Tibial artery (tissue), 4 donors: ENCODE results near the gene SYNM.

Experiments
- DNase-seq, 2 donors: peaks; one replicate each; pipeline ENCODE4 v3.0.0-alpha.2; 2019
- H3K27ac ChIP-seq, 2 donors: fragments of 200-600 bp; sonication (generic) in 1 of 2; 1 replicate in 1 of 2; 2 replicates in 1 of 2; pipeline ENCODE4 v1.5.1; 2018 to 2019; ENCODE audit warnings: mild to moderate bottlenecking in 1 of 2
- H3K27me3 ChIP-seq, 2 donors: fragments of 200-600 bp; sonication (generic) in 1 of 2; one replicate each; pipeline versions ENCODE4 v1.5.1 to v1.6.0; 2016 to 2019
- H3K36me3 ChIP-seq, 3 donors: fragments of 200-600 bp; sonication (generic) in 2 of 3; one replicate each; pipeline ENCODE4 v1.5.1; 2016 to 2019; ENCODE audit warnings: mild to moderate bottlenecking in 2 of 3
- H3K4me1 ChIP-seq, 4 donors: fragments of 200-600 bp; sonication (generic) in 2 of 4; 1 replicate in 3 of 4; 2 replicates in 1 of 4; pipeline ENCODE4 v1.5.1; 2016 to 2019
- H3K4me3 ChIP-seq, 2 donors: fragments of 200-600 bp; sonication (generic) in 1 of 2; 1 replicate in 1 of 2; 2 replicates in 1 of 2; pipeline ENCODE4 v1.5.1; 2018 to 2019; ENCODE audit warnings: mild to moderate bottlenecking in 2 of 2
- H3K9me3 ChIP-seq, 3 donors: fragments of 200-600 bp; sonication (generic) in 1 of 3; one replicate each; pipeline ENCODE4 v1.5.1; 2016 to 2019
- intact Hi-C: fragments of 100-400 bp; cut with DNase I; formaldehyde crosslinking; loops from one replicate; pipeline ENCODE4 v1.15.0; 2023; ENCODE audit warnings: low total_unique reads
- TF ChIP-seq, protein P1 (sequence below), 2 experiments: fragments of 200-600 bp in 1 of 2; fragments of 450-650 bp in 1 of 2; IDR thresholded peaks; one replicate each; pipeline ENCODE4 v1.5.1; 2017 to 2019; ENCODE audit warnings: antibody characterized with exemption in 2 of 2, mild to moderate bottlenecking in 1 of 2, moderate library complexity in 1 of 2

The SYNM gene

DNA sequence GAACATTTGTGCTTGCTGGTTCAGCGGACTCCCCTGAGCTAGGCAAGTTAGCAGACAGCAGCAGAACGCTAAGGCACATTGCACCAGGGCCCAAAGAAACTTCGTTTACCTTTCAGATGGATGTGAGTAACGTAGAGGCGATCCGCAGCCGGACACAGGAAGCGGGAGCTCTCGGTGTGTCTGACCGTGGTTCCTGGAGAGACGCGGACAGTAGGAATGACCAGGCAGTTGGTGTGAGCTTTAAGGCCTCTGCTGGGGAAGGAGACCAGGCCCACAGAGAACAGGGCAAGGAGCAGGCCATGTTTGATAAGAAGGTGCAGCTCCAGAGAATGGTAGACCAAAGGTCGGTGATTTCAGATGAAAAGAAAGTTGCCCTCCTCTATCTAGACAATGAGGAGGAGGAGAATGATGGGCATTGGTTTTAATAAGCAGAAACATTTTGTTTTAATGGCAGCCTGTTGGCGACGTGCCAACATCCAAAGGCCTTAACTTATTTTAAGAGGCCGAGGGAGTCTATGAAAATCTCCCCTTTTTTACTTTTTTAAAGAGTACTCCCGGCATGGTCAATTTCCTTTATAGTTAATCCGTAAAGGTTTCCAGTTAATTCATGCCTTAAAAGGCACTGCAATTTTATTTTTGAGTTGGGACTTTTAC lies 27.9 kb downstream of the SYNM start:
- H3K36me3 ChIP-seq: peaks cover 50 to 73% (median 65%) of the 10 kb centered on the region in 3 donors
- TF ChIP-seq, protein P1, sequence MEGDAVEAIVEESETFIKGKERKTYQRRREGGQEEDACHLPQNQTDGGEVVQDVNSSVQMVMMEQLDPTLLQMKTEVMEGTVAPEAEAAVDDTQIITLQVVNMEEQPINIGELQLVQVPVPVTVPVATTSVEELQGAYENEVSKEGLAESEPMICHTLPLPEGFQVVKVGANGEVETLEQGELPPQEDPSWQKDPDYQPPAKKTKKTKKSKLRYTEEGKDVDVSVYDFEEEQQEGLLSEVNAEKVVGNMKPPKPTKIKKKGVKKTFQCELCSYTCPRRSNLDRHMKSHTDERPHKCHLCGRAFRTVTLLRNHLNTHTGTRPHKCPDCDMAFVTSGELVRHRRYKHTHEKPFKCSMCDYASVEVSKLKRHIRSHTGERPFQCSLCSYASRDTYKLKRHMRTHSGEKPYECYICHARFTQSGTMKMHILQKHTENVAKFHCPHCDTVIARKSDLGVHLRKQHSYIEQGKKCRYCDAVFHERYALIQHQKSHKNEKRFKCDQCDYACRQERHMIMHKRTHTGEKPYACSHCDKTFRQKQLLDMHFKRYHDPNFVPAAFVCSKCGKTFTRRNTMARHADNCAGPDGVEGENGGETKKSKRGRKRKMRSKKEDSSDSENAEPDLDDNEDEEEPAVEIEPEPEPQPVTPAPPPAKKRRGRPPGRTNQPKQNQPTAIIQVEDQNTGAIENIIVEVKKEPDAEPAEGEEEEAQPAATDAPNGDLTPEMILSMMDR (IDR thresholded peaks at IDR 0.05): no peak
- intact Hi-C loops: no loop called here
- H3K27me3 ChIP-seq: no peaks in the 10 kb centered on the region
- H3K9me3 ChIP-seq: no peaks in the 10 kb centered on the region
- DNase-seq: no peak
- no peak overlapping the region for H3K4me3 ChIP-seq
- H3K4me1 ChIP-seq: peaks cover 0 to 32% (median 17%) of the 10 kb centered on the region in 4 donors
- H3K27ac ChIP-seq: no peak overlapping the region

DNA sequence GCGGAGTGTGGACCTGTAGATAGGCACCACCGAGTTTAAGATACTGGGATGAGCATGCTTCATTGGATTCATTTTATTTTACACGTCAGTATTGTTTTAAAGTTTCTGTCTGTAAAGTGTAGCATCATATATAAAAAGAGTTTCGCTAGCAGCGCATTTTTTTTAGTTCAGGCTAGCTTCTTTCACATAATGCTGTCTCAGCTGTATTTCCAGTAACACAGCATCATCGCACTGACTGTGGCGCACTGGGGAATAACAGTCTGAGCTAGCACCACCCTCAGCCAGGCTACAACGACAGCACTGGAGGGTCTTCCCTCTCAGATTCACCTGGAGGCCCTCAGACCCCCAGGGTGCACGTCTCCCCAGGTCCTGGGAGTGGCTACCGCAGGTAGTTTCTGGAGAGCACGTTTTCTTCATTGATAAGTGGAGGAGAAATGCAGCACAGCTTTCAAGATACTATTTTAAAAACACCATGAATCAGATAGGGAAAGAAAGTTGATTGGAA lies 29.5 kb downstream of the SYNM start:
- peak overlapping the region in 1 of 2 donors; percentile 33 for H3K27ac ChIP-seq

DNA sequence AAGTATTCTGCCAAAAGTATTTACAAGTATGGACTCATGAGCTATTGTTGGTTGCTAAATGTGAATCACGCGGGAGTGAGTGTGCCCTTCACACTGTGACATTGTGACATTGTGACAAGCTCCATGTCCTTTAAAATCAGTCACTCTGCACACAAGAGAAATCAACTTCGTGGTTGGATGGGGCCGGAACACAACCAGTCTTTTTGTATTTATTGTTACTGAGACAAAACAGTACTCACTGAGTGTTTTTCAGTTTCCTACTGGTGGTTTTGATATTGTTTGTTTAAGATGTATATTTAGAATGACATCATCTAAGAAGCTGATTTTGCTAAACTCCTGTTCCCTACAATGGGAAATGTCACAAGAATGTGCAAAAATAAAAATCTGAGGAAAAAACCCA lies 30.3 kb downstream of the SYNM start:
- Histone ChIP-seq H3K27me3 (no peaks in the 10 kb centered on the region), H3K4me1 (peaks cover 5 to 47% (median 26%) of the 10 kb centered on the region in 4 donors), H3K4me3 (no peak overlapping the region), H3K9me3 (no peaks in the 10 kb centered on the region), H3K36me3 (peaks cover 40 to 65% (median 60%) of the 10 kb centered on the region in 3 donors), H3K27ac (peak overlapping the region; percentile 33 to 35)
- TF ChIP-seq, protein P1 (IDR thresholded peaks at IDR 0.05): no peak
- no peak for DNase-seq
- intact Hi-C loops: no loop called here

More for the DNA sequence above, 29.5 kb downstream of the SYNM start:
- intact Hi-C loops: no loop called here
- Histone ChIP-seq H3K36me3 (peaks cover 48 to 74% (median 68%) of the 10 kb centered on the region in 3 donors), H3K4me3 (no peak overlapping the region), H3K27me3 (no peaks in the 10 kb centered on the region), H3K4me1 (peaks cover 5 to 41% (median 23%) of the 10 kb centered on the region in 4 donors), H3K9me3 (no peaks in the 10 kb centered on the region)
- no peak for DNase-seq
- TF ChIP-seq, protein P1 (IDR thresholded peaks at IDR 0.05): no peak

DNA sequence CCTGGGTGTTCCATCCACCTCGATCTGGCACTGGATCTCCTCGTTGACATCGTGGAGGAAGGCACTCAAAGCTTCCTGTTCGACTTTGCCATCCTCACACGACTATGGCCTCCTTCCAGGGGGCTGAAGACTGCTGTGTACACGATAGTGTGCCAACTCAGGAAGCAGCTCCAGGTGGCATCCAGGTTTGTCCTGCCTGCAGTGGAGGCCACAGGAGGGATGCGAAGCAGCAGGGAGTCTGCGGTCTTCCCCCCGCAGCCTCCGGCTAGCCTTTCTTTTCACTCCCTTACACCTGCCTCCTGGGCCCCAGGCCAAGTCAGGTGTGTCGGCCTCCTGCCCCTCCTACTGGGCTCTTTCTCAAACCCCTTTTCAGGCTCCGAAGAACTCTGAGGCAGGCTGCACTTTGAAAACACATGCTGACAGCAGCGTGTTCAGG lies 32.2 kb downstream of the SYNM start:
- TF ChIP-seq, protein P1 (IDR thresholded peaks at IDR 0.05): no peak
- no peak overlapping the region for H3K4me3 ChIP-seq
- intact Hi-C loops: no loop called here
- H3K4me1 ChIP-seq: peaks cover 5 to 47% (median 25%) of the 10 kb centered on the region in 4 donors
- DNase-seq: no peak
- no peaks in the 10 kb centered on the region for H3K9me3 ChIP-seq
- H3K36me3 ChIP-seq: peaks cover 20 to 46% (median 41%) of the 10 kb centered on the region in 3 donors
- peak overlapping the region in 1 of 2 donors; percentile 29 for H3K27ac ChIP-seq
- H3K27me3 ChIP-seq: no peaks in the 10 kb centered on the region

DNA sequence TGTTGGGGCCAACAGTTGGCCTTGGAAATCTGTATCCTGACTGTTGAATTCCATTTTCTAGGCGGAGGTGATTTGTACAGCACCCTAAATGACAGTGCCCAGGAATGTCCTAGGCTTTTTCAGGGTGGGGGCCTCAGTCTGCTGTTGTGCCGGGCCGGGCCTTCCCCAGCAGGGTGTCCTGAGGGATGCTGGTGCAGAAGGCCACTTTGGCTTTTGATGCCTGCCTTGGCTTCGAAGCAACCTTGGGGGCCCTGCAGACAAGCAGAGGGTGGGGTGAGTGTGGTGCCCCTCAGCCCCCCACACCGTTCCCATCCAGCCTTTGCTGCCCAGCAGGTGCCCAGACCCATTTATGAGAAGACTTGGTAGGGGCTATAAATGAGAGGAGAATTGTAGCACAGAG lies 33.0 kb downstream of the SYNM start:
- DNase-seq: no peak
- TF ChIP-seq, protein P1 (IDR thresholded peaks at IDR 0.05): no peak
- Histone ChIP-seq H3K9me3 (no peaks in the 10 kb centered on the region), H3K36me3 (peaks cover 13 to 39% (median 33%) of the 10 kb centered on the region in 3 donors), H3K4me1 (peaks cover 5 to 49% (median 27%) of the 10 kb centered on the region in 4 donors), H3K27me3 (no peaks in the 10 kb centered on the region), H3K4me3 (no peak overlapping the region), H3K27ac (peak overlapping the region; percentile 8 to 29)
- intact Hi-C loops: no loop called here
